Stimulated activated CD4-positive, alpha-beta T cell treated with anti-CD3 and anti-CD28 coated beads, Interleukin-1b, Interleukin-23, amount 100 ng/mL, for 4 hours (primary cell): ENCODE results near the gene PVALEF.

Source experiments
- DNase-seq, 2 donors: peaks; one replicate each; pipeline ENCODE4 v3.0.0-alpha.2; 2020; ENCODE audit warnings: low read depth in 2 of 2

The PVALEF gene

DNA sequence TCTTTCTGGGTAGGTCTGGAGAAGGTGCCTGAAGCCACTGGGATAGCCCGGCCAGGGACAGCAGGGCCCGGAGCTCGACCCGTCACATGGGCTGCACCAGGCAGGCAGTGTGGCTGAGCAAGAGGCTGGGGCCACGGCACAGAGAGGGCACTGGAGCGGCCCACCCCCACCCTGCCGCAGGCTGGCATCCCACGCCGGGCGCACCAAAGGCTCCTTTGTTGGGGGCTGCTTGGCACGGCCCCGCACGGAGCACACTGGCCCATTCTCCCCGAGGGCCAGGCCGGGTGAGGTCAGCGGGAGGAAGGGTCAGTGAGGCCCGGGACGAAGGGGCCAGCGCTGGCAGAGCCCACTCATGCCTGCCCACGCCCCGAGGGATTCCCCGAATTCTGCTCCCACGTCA lies 36.5 kb upstream of the PVALEF start:
- DNase-seq = no peak

DNA sequence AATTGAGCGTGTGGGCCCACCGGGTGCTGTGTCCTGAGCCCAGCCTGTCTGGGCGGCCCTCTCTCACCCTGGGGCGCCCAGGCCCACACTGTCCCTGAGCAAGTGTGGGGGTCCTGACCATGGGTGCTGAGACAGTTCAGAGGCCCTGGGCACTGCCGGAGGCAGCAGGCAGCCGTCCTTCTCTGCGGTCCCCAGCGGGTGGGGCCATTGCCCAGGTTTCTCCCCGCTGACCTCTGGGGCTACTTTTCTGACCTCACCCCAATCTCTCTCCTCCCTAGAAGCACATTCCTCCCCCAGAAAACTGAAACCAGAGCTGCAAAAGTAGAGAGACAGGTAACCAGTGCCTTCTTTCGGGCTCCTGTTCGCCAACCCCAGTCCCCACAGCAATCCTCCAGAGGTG lies 36.0 kb upstream of the PVALEF start:
- DNase-seq = no peak

DNA sequence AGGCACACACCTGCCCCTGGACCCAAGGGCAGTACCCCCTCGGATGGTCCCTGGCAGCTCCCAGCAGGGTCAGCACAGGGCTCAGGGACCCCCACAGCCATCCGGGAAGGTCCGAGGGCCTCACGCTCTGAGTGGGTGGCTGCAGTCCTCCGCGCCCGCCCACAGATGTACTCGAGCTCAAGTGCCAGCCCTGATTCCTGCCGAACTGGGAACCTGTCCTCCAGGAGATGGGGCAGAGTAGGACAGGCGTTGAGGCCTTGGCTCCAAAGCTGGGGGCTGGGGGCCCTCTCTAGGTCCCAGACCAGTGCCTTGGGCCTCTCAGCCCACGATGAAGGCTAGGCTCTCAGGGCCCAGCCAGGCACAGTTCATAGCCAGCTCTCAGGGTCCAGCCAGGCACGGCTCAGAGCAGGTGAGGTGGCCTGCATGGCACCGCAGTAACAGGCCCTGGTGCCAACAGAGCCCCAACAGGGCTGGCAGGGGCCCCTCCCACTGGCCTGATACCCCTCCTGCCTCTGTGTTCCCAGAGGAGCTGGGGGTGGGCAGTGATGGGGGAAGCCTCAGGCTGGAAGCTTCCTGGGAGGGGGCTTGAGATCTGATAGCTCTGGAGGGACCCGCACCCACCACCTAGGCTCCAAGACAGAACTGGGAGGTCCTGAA lies 35.5 kb upstream of the PVALEF start:
- DNase-seq = no peak

DNA sequence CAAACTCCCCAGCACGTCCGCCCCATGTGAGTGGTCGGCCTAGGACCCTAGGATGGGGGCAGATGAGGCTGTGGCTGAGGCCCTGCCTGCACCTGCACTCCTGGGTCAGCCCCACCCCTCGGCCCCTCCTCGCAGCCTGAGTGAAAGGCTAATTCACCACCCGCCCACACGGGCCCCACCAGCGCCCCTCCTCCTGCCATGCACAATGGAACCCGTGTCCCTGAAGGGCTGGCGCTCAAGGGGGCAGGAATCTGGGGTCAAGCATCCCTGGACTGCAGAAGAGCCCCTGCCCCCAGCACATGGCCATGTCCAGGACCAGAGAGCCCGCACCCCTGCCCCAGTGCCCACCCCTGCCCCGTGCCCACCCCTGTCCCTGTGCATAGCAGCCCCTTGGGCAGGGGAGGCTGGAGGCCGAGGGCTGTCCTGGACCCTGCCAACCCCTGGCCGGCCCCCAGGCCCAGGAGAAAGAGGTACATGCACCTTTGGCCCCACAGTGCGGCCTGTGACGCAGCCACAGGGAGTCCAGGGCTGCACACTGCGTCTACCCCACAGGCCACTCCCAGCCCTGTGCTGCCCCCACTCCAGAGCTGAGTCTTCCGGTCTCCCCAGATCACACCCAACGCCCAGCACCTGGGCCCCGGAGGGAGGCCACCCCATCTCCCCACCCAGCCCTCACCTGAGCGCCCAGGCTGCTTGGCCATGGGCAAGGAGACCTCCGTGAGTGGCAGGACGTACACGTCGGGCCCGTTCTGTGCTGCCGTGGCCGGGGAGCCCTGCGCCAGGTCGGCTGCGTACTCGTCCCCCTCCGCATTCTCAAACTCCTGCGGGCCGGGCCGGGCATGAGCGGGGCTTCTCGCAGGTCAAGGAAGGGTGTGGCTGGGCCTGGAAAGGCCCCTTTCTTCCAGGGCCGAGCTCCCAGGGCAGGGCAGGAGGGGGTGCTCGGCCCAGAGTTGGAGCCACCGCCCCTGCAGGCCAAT lies 34.6 kb upstream of the PVALEF start:
- DNase-seq = no peak

DNA sequence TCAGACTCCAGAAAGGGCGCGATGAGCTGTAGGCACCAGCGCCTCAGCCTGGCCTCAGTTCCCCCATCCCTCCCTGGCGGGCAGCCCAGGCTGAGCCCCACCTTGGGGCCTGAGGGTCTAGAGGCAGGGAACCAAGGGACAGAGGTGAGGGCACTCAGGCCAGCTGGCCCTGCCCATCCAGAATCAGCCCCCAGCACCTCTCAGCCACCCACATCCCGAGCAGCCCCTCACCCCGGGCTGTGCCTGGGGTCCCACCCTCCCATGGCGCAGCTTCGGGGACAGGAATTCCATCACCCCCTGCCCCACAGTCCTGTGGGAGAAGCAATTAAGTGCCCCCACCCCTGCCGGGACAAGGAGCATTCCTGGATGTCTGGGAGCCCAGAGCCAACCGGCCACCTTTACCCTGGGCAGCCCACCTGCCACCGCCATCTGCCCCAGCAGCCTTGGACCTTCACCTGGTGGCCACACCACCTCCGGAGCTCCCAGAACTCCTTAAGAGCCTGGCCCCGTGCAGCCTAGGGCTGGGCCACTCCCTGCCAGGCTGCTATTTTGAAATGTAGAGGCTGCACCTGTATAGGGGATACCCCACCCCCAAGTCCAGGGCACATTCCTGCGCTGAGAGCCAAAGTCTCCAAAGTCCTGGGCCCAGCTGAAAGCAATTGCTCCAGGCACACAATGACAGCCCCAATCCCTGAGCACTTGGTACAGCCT lies 33.7 kb upstream of the PVALEF start:
- DNase-seq = no peak

DNA sequence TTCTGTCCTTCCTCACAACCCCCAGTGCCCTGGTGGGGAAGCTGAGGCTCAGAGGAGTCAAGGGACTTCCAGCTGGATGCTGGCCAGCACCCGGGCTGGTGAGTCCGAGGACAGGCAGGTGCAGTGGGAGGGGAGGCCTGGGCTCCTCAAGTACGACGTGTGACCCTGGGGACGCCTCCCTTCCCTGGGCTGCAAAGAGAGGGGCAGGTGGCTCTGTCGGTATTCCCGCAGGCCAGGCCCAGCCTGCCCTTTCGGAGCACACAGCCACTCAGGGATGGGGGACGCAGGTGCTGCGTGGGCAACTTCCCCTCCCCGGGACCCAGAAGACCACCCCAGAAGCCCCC lies 33.1 kb upstream of the PVALEF start:
- DNase-seq = no peak

DNA sequence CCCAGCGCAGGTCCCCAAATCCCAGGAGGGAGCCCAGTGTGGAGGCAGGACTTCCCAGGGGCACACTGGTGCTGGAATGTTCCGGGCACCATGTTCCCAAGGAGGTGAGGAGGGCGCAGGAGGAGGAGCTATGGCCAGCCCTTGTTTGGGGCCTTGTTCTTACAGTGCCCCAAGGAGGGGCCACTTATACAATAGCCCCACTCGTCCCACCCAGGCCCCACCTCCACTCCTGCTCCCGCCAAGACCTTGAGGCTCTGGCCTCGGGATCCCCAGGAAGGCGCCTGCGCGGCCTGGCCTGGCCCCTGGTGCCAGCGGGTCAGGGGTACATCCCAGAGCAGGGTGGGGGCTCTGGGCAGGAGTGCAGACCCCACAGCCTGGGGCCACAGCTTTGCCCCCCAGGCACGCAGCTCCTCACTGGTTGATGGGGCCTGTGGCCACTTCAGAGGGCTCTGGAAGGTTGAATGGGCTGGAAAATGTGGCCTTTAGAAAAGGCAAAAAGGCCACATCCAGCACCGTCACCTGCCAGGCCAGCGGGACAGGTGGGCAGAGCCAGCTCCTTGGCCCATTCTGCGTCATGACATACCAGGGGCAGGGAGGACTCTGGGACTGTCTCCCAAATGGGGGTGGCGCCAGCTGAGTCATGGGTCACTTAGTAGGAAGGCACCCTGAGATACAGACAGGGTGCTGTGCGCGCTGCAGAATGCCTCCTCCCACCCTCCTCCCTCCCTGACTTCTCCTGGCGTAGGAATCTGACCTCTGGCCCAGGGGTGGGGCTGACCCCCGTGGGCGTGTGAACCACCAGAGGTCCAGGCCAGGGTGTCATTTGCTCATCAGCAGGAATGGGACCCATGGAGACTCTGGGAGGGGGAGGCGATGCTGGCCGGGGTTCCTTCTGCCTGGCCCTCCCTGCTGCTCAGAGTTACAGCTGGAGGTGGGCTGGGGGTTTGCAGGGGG lies 32.3 kb upstream of the PVALEF start:
- DNase-seq = no peak

DNA sequence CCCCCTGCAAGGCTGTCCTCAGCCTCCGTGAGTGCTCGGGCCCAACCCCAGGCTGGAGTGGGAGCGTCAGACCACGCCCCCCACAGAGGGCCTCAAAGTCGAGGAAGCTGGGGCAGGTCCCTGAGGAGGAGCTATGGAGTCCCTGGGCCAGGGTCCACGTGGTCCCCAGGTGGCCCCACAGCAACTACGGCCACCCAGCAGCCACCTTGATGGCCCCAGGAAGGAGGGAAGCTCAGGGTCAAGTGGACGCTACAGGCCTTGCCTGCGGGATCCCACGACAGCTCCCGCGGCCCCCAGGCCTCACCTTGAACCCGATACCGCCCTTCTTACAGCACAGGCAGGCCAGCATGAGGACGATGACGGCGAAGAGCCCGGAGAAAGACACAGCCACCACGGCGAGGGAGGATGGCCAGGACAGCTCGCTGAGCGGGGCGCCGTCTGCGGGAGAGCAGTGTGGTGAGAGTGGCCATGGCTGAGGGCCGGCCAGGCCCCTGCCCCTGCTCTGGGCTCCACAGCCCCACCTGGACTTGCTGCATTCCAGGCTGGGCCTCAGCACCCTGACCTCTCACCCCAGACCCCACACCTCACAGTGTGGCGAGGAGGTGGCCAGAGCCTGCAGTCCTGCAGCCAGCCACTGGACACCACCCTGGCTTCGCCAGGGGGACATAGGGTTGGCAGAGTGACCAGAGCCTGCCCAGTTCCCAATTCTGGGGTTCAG lies 31.1 kb upstream of the PVALEF start:
- no peak for DNase-seq

DNA sequence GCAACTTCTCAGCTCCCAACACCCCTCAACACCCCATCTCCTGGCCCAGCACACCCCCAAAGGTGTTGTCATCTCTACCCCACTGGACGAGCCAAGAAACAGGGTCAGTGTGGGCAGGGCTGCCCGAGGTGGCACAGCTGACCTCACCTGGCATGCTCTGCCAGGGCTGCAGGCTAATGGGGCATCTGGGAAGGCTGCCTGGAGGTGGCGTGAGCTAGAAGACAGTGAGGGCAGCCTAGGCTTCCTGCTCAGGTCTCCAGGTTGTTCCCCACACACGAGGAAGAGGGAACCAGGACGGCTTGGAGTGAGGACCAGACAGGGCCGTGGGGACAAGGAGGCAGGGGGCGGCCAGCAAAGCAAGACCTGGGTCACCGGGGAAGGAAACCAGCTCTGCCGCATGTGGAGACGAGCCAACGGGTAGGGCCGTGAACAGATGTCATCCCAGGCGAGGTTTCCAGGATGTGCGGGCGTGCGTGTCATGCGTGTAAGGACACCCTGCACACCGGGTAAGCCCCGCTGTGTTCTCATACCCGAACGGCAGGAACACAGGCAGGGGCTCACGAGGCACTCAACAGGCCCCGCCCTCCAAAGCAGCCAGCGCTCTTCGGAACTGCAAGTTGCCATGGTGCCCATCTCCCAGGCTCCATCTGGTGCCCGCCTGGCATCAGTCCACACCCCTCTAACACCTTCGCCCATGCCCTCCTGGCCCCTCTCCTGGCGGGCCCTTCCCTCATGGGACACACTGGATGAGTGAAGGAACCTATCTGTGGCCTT lies 29.6 kb upstream of the PVALEF start:
- no peak for DNase-seq

DNA sequence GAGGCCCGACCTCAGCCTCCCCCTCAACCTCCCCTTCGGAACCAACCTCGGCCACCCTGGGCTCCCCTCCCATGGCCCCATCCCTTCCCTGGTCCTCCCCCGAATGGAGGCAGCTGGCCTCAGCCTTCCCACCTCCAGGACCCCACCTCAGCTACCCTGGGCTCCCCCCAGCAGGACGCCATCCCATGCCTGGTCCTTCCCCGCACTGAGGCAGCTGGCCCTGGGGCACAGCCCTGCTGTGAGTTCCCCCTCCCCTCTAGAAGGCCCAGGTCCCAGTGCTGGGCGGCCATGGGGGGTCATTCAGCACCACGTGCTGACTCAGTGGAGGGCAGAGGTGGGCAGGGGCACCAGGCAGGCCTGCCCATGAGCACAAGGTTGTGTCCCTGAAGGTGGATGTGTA lies 28.9 kb upstream of the PVALEF start:
- no peak for DNase-seq

DNA sequence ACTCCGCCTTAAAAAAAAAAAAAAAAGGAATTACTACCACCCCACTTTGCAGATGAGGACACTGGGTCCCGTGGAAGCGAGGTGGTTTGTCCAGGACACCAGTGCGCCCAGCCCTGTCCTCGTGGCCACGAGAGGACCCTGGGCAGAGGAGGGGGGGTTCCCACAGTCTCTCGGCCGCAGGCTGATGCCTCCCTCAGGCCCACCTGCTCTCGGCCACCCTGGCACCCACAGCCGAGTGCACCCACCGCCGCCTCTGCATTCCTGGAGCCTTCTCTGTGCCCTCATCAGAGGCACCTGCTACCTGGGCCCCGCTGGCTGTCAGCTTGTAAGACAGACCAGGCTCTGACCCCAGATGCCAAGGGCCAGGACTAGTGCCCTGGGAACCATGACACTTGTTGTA lies 28.1 kb upstream of the PVALEF start:
- no peak for DNase-seq

DNA sequence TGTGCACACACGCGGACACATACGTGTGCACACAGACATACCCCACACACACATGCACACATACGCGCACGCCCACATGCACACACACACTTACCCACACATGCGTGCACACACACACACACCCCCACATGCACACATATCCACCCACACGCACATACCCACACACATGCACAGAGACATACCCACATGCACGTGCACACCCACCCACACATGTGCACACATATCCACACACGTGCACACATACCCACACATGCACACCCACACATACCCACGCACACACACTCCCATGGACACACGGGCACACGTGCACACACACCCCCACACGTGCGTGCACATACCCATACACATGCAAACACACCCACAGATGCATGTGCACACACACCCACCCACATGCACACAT lies 27.2 kb upstream of the PVALEF start:
- DNase-seq = no peak

DNA sequence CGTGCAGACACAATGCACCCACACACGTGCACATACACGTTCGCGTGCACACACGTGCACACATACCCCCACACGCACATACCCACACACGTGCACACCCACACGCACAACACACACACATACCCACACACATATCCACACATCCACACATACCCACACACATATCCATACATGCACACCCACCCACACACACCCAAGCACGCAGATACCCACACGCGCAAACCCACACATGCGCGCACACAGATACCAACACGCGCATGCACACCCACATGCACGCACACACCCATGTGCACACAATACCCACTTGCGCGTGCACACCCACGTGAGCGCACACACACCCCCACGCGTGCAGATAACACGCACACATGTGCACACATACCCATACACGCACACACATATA lies 26.8 kb upstream of the PVALEF start:
- DNase-seq = no peak

DNA sequence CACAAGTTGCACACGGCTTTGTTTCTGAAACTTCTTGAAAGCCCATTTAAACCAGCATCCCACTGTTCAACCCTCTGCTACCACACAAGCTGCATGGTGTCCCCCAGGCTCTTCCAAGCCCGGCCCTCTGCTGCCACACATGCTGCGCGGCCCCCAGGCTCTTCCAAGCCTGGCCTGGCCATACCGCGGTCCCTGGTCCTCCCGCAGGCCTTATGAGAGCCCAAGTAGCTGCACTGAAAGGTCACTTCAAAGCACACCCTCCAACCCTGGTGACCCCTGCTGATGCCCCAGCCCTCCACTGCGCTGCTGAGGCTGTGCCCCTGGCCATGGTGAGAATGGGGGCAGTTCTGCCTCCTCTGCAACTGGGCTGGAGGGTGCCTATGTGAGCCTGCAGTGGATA lies 25.9 kb upstream of the PVALEF start:
- no peak for DNase-seq

DNA sequence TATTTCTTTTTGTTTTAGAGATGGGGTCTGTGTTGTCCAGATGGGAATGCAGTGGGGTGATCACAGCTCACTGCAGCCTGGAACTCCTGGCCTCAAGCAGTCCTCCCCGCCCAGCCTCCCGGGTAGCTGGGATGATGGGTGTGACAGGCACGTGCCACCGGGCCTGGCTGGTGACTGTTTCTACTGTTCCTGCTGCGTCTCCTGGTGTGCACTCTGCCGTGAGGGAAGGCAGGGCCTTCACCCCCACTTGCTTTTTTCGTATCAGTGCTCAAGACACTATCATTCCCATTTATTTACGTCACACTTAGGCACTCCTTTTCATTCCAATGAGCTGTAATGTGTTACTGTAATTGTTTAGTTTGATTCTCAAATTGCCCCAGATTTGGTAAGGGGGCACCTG lies 25.3 kb upstream of the PVALEF start:
- DNase-seq = no peak

DNA sequence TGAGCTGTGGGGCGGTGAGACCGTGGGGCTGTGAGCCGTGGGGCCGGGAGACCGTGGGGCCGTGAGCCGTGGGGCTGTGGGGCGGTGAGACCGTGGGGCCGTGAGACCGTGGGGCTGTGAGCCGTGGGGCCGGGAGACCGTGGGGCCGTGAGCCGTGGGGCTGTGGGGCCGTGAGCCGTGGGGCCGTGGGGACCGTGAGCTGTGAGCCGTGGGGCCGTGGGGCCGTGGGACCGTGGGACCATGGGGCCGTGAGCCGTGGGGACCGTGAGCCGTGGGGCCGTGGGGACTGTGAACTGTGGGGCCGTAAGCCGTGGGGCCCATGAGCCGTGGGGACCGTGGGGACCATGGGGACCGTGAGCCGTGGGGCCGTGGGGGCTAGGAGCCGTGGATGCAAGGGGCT lies 24.6 kb upstream of the PVALEF start:
- DNase-seq = no peak

DNA sequence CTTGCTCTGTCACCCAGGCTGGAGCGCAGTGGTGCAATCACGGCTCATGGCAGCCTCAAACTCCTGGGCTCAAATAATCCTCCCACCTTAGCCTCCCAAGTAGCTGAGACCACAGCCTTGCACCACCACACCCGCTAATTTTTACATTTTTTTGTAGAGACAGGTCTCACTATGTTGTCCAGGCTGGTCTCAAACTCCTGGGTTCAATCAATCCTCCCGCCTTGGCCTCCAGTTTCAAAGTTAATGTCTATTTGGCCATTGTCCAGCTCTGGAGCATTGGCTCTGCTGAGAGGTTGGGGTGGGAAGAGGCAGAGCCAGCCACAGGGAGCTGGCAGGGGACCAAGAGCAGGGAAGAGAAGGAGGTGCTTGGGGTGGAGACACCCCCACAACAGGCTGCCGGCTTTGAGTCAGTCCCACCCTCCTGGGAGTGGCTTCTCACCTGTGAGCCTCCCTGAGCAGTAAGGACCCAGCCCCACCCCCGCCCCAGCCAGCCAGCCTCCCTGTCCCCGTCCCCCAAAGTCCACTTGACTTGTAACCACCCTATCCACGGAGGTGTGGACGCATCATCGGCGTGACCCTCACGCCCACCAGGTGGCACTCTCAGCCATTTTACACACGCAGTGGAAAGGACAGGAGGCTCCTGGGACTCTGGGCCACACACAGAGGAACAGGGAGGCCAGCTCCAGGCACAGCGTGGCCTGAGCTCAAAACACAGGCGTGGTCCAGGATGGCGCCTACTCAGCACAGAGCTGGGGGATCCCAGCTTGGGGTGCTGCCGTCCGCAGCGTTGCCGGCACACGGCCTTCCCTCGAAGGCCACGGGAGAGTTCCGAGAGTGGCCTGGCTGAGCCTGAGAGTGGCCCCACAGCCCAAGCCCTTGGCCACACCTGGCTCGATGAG lies 22.8 kb upstream of the PVALEF start:
- peak; percentile 20 to 49 for DNase-seq

DNA sequence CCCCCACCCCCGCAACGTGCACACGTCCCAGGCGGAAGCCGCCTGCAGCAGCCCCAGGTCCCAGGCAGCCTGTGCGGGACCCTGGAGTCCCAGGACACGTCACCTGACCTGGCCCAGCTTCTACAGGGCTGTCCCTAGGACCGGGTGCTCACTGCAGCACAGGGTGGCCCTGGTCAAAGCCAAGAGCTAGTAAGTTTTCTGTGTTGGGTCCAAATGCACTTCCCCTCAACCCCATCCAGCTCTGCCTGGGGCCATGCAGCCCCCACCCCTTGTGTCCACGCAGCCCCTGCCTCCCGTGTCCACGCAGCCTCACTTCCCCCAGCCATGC lies 22.1 kb upstream of the PVALEF start:
- DNase-seq = no peak

DNA sequence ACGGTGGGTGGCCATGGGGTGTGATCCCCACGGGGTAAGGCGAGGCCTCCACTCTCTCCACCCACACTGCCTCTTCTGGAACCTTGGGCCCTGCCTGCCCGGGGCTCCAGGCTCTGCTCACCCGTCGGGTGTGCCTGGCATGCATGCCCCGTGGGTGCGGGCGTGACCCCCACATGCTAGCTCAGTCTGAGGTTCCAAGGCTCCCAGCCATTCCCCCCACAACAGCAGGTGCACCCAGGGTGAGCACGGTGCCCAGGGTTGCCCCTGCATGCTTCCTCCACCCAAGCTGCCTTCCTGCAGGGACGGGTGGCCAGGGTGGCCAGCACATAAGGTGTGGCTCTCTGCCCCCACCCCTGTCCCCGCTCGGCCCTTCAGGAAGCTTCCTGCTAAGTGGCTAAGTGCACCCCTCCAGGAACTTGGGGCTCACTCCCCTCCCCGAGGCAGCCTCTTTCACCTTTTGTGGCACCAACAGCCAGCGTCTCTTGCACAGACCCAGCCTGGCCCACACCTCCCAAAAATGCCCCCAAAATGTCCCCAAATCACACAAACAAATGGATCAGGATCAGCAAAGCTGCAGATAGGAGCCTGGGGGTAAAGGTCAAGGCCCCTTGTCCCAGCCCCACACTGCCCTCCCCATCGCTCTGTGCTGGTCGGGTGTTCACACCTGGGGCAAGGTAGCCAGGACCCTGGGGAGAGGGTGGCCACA lies 21.4 kb upstream of the PVALEF start:
- no peak for DNase-seq
